ENCODE data around the gene WDR18.

DNA sequence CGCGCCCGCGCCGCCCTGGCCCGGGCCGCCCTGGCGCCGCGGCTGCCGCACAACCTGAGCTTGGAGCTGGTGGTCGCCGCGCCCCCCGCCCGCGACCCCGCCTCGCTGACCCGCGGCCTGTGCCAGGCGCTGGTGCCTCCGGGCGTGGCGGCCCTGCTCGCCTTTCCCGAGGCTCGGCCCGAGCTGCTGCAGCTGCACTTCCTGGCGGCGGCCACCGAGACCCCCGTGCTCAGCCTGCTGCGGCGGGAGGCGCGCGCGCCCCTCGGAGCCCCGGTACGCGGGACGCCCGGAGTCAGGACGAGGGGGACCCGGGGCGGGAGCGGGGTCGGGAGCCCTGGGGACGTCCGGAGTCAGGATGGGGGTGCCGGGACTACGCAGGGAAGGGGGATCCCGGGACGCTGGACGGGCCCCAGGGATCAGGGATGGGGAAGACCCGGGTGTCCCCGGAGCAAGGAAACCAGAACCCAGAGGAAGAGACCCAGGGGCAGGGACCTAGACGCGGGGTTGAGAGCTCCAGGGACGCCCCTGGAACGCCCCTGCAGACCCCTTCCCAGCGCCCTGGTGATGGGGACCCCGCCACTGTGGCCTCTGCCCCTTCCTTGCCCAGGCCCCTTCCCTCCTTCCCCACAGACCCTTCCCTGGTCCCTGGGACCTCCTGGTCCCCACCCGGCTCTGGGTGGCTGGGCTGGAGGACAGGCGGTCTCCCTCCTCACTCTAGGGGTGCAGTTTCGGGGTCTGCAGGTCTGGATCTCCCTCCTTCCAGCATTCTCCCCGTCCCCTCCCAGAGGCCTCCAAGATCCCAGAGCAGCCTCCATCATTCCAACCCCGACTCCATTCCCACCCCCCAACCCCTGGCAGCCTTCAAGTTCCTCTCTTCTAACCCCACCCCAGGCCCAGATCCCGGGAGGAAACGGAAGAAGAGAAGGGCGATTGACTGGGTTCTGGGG, 16.7 kb downstream of the WDR18 start:
- TF ChIP-seq, protein P1, sequence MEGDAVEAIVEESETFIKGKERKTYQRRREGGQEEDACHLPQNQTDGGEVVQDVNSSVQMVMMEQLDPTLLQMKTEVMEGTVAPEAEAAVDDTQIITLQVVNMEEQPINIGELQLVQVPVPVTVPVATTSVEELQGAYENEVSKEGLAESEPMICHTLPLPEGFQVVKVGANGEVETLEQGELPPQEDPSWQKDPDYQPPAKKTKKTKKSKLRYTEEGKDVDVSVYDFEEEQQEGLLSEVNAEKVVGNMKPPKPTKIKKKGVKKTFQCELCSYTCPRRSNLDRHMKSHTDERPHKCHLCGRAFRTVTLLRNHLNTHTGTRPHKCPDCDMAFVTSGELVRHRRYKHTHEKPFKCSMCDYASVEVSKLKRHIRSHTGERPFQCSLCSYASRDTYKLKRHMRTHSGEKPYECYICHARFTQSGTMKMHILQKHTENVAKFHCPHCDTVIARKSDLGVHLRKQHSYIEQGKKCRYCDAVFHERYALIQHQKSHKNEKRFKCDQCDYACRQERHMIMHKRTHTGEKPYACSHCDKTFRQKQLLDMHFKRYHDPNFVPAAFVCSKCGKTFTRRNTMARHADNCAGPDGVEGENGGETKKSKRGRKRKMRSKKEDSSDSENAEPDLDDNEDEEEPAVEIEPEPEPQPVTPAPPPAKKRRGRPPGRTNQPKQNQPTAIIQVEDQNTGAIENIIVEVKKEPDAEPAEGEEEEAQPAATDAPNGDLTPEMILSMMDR (conservative IDR thresholded peaks at IDR 0.05 in 1 of 2, IDR thresholded peaks at IDR 0.05 in 1 of 2; ENCODE audit: low read depth in 1 of 2, low read length in 2 of 2), result no peak
- TF ChIP-seq EZH2 (IDR thresholded peaks at IDR 0.05; ENCODE audit: low read length, missing control alignments), result peak; percentile 67

Measured in fibroblast of lung (primary cell).